Hindlimb muscle (tissue), 1 donor: ENCODE measurements around the gene OR5H15. TPM values are rescaled to one million over a fixed set of nuclear protein-coding genes. Genes with fewer than 3 reads are reported as not detected.

Experiments
- polyA plus RNA-seq: library from polyadenylated mRNA; unstranded; fragments of 120-200 nt; gene quantifications from one replicate; pipeline ENCODE4 v1.2.1, GENCODE V29; 2013; ENCODE audit not compliant: insufficient read length

Gene OR5H15
- polyA plus RNA-seq, 1 donor: not detected

Other genes with a start within 250 kb of the OR5H15 start
- 38.4 TPM for gene RIOX2, start 194.3 kb upstream of the OR5H15 start, polyA plus RNA-seq
- gene GABRR3, start 131.4 kb upstream of the OR5H15 start, polyA plus RNA-seq: not detected
- not detected for gene OR5AC2, start 79.5 kb upstream of the OR5H15 start, polyA plus RNA-seq
- gene OR5H1, start 36.0 kb upstream of the OR5H15 start, polyA plus RNA-seq: not detected
- gene OR5H14, start 19.2 kb upstream of the OR5H15 start, polyA plus RNA-seq: not detected
- not detected for gene OR5H6, start 97.5 kb downstream of the OR5H15 start, polyA plus RNA-seq
- not detected for gene OR5H2, start 115.8 kb downstream of the OR5H15 start, polyA plus RNA-seq
- not detected for gene OR5K4, start 187.2 kb downstream of the OR5H15 start, polyA plus RNA-seq
- gene OR5K3, start 224.0 kb downstream of the OR5H15 start, polyA plus RNA-seq: not detected